GM21390 (cell line): ENCODE results near the gene GANC.

Source experiments
- ATAC-seq: cut with Tn5 transposase; IDR thresholded peaks from one replicate; pipeline ENCODE4 v1.9.1; 2021; ENCODE audit not compliant: unreplicated experiment

GANC gene

GRCh38 chr15:42344763-42345162 is 71.8 kb downstream of the GANC start:
- no peak for ATAC-seq

- ATAC-seq, result no peak
These were observed 72.5 kb downstream of the GANC start for GRCh38 chr15:42345504-42345903.

GRCh38 chr15:42348083-42348482 is 75.1 kb downstream of the GANC start:
- no peak for ATAC-seq

GRCh38 chr15:42349186-42349585 is 76.2 kb downstream of the GANC start:
- no peak for ATAC-seq

GRCh38 chr15:42352401-42352800 is 79.4 kb downstream of the GANC start:
- ATAC-seq, result no peak

GRCh38 chr15:42353061-42353460 is 80.1 kb downstream of the GANC start:
- ATAC-seq, result no peak

GRCh38 chr15:42354824-42355223 is 81.8 kb downstream of the GANC start:
- no peak for ATAC-seq

GRCh38 chr15:42355291-42355690 is 82.3 kb downstream of the GANC start:
- no peak for ATAC-seq

- ATAC-seq, result no peak
These were observed 83.8 kb downstream of the GANC start for GRCh38 chr15:42356851-42357250.

- ATAC-seq, result no peak
These were observed 85.1 kb downstream of the GANC start for GRCh38 chr15:42358141-42358540.

GRCh38 chr15:42359249-42359648 is 86.2 kb downstream of the GANC start, which contains the start of gene CAPN3:
CAPN3 (plus strand) TSS chr15:42359501; CDS start chr15:42359806, 305 bp downstream.
- no peak for ATAC-seq

- ATAC-seq, result no peak
These were observed 87.0 kb downstream of the GANC start for GRCh38 chr15:42359985-42360384.

GRCh38 chr15:42360535-42361112 is 87.6 kb downstream of the GANC start:
- no peak for ATAC-seq

- ATAC-seq, result no peak
These were observed 90.5 kb downstream of the GANC start for GRCh38 chr15:42363487-42363886.

- ATAC-seq, result no peak
These were observed 90.9 kb downstream of the GANC start for GRCh38 chr15:42363942-42364341.

- no peak for ATAC-seq
These were observed 91.5 kb downstream of the GANC start for GRCh38 chr15:42364529-42364928.

GRCh38 chr15:42365921-42366550 is 93.0 kb downstream of the GANC start:
- no peak for ATAC-seq

- no peak for ATAC-seq
These were observed 94.0 kb downstream of the GANC start for GRCh38 chr15:42367041-42367440.

GRCh38 chr15:42368096-42368495 is 95.1 kb downstream of the GANC start:
- ATAC-seq, result no peak

- ATAC-seq, result no peak
These were observed 98.1 kb downstream of the GANC start for GRCh38 chr15:42371096-42371495.

GRCh38 chr15:42373274-42373673 is 100.3 kb downstream of the GANC start:
- ATAC-seq, result no peak

- no peak for ATAC-seq
These were observed 100.9 kb downstream of the GANC start for GRCh38 chr15:42373936-42374335.

GRCh38 chr15:42374810-42375209 is 101.8 kb downstream of the GANC start:
- no peak for ATAC-seq
